IMR-90 (cell line): ENCODE measurements around the gene WNK4. TPM values are rescaled to one million over a fixed set of nuclear protein-coding genes. Genes with fewer than 3 reads are reported as not detected.

Experiments
- ATAC-seq: fragments of 200-7000 bp; cut with Tn5 transposase; 2 replicates; pipeline ENCODE4 v1.9.1; 2020; ENCODE audit warnings: low read depth, mild to moderate bottlenecking, moderate library complexity
- BruUV-seq: library from RNA; stranded (reverse); fragments of 400-500 nt; replicated peaks from 2 replicates; lab custom pipeline; 2021; lab: Mats Ljungman, UMichigan
- CTCF ChIA-PET: fragments of 300-600 bp; formaldehyde crosslinking; extraction: SDS; loops from one replicate; lab custom pipeline; 2021; ENCODE audit warnings: antibody characterized with exemption; lab: Yijun Ruan, JAX
- POLR2A ChIA-PET: fragments of 300-600 bp; sonication (Branson Sonifier 250); formaldehyde crosslinking; loops from one replicate; lab custom pipeline; 2022; ENCODE audit warnings: antibody characterized with exemption; ENCODE audit not compliant: unreplicated experiment; lab: Charles Lee
- DNase-seq: peaks from one replicate; pipeline ENCODE4 v3.0.0; 2013
- H2AFZ ChIP-seq: replicated peaks from 2 replicates; pipeline ENCODE3; 2013; ENCODE audit warnings: low read length, mild to moderate bottlenecking; ENCODE audit not compliant: poor library complexity
- H2AK5ac ChIP-seq: 2 replicates; pipeline ENCODE4 v1.6.1; 2013; ENCODE audit warnings: low read depth, low read length, inconsistent platforms
- H2AK9ac ChIP-seq: replicated peaks from 2 replicates; pipeline ENCODE3; 2013; ENCODE audit warnings: mild to moderate bottlenecking, low read depth, low read length, moderate library complexity; ENCODE audit not compliant: poor library complexity
- H2BK120ac ChIP-seq: 2 replicates; pipeline ENCODE4 v1.6.1; 2013; ENCODE audit warnings: low read depth, low read length, inconsistent platforms
- H2BK15ac ChIP-seq: 3 replicates; pipeline ENCODE4 v1.6.1; 2013; ENCODE audit warnings: low read depth, low read length, inconsistent platforms
- H2BK20ac ChIP-seq: 2 replicates; pipeline ENCODE4 v1.6.1; 2013; ENCODE audit warnings: low read depth, mild to moderate bottlenecking, inconsistent platforms, low read length, moderate library complexity
- H2BK5ac ChIP-seq: 2 replicates; pipeline ENCODE4 v1.6.1; 2013; ENCODE audit warnings: mild to moderate bottlenecking, low read depth, low read length, inconsistent platforms; ENCODE audit not compliant: poor library complexity, severe bottlenecking
- H3K14ac ChIP-seq: replicated peaks from 2 replicates; pipeline ENCODE4 v1.6.1; 2013; ENCODE audit warnings: low read depth, low read length, inconsistent platforms
- H3K18ac ChIP-seq: 2 replicates; pipeline ENCODE4 v1.6.1; 2013; ENCODE audit warnings: low read depth, low read length, control low read depth
- H3K23ac ChIP-seq: 2 replicates; pipeline ENCODE4 v1.6.1; 2013; ENCODE audit warnings: low read depth, low read length, inconsistent platforms
- H3K27ac ChIP-seq: 2 replicates; pipeline ENCODE4 v1.5.1; 2013; ENCODE audit warnings: mild to moderate bottlenecking, control low read depth, low read length; ENCODE audit not compliant: insufficient read depth
- H3K27me3 ChIP-seq: 2 replicates; pipeline ENCODE4 v1.6.1; 2013; ENCODE audit warnings: low read length; ENCODE audit not compliant: control insufficient read depth, insufficient read depth
- H3K36me3 ChIP-seq: 2 replicates; pipeline ENCODE4 v1.6.1; 2013; ENCODE audit warnings: low read length, mixed read lengths; ENCODE audit not compliant: control insufficient read depth, insufficient read depth
- H3K4ac ChIP-seq: 2 replicates; pipeline ENCODE4 v1.6.1; 2013; ENCODE audit warnings: low read depth, low read length, inconsistent platforms
- H3K4me1 ChIP-seq: 2 replicates; pipeline ENCODE4 v1.6.1; 2013; ENCODE audit warnings: low read length, mixed read lengths; ENCODE audit not compliant: control insufficient read depth, insufficient read depth
- H3K4me2 ChIP-seq: 2 replicates; pipeline ENCODE4 v1.6.1; 2013; ENCODE audit warnings: low read depth, mild to moderate bottlenecking, control low read depth, low read length, moderate library complexity
- H3K4me3 ChIP-seq: 2 replicates; pipeline ENCODE4 v1.5.1; 2013; ENCODE audit warnings: low read depth, mild to moderate bottlenecking, control low read depth, low read length, moderate library complexity; ENCODE audit not compliant: insufficient read depth
- H3K56ac ChIP-seq: 2 replicates; pipeline ENCODE4 v1.6.1; 2013; ENCODE audit warnings: low read length, inconsistent platforms; ENCODE audit not compliant: insufficient read depth; ENCODE audit errors: extremely low read depth
- H3K79me1 ChIP-seq, 2 experiments: 2 replicates each; pipeline ENCODE4 v1.6.1; 2013; ENCODE audit warnings: low read length in 2 of 2, inconsistent platforms in 1 of 2, low read depth in 1 of 2
- H3K9ac ChIP-seq: 2 replicates; pipeline ENCODE4 v1.6.1; 2013; ENCODE audit warnings: low read depth, low read length, control low read depth
- H3K9me1 ChIP-seq: 2 replicates; pipeline ENCODE4 v1.6.1; 2013; ENCODE audit warnings: low read length, inconsistent platforms; ENCODE audit not compliant: insufficient read depth
- H3K9me3 ChIP-seq: 2 replicates; pipeline ENCODE4 v1.6.1; 2013; ENCODE audit warnings: low read length; ENCODE audit not compliant: control insufficient read depth, insufficient read depth
- H4K20me1 ChIP-seq: 2 replicates; pipeline ENCODE4 v1.6.1; 2013; ENCODE audit warnings: low read length, inconsistent platforms; ENCODE audit not compliant: insufficient read depth
- H4K5ac ChIP-seq: 2 replicates; pipeline ENCODE4 v1.6.1; 2013; ENCODE audit warnings: mild to moderate bottlenecking, low read depth, low read length, control low read depth
- H4K8ac ChIP-seq, 2 experiments: 2 replicates each; pipeline ENCODE4 v1.6.1; 2013; ENCODE audit warnings: low read depth in 2 of 2, low read length in 2 of 2, control low read depth in 1 of 2, inconsistent platforms in 1 of 2
- H4K91ac ChIP-seq: 2 replicates; pipeline ENCODE4 v1.6.1; 2013; ENCODE audit warnings: low read depth, low read length, inconsistent platforms; ENCODE audit not compliant: insufficient read depth
- CEBPB ChIP-seq: IDR thresholded peaks from 2 replicates; pipeline ENCODE4 v1.6.1; 2012; ENCODE audit warnings: low read depth, low read length, improper control_type of control experiment
- WGBS, 2 experiments: methylation state at CpG; one replicate each; pipeline versions ENCODE4 v1.1.5 to v1.1.7; 2013; ENCODE audit warnings: missing lambda C conversion rate in 2 of 2; ENCODE audit not compliant: insufficient read length in 1 of 2; ENCODE audit errors: extremely low coverage in 2 of 2; 5-methylcytosine and 5-hydroxymethylcytosine counted together
- dilution Hi-C: fragments of 300-500 bp; cut with HindIII; formaldehyde crosslinking; loops from one replicate; pipeline ENCODE4 v1.14.3; 2018; ENCODE audit warnings: low sequenced_read_pairs; ENCODE audit not compliant: unreplicated experiment
- in situ Hi-C: fragments of 300-500 bp; cut with MboI; formaldehyde crosslinking; loops from 3 replicates; pipeline ENCODE4 v1.14.3; 2019; ENCODE audit warnings: low sequenced_read_pairs, inconsistent platforms, mixed read lengths
- intact Hi-C: fragments of 100-400 bp; cut with micrococcal nuclease; formaldehyde crosslinking; loops from 2 replicates; pipeline ENCODE4 v1.10.0; 2022
- polyA plus RNA-seq, 3 experiments: library from polyadenylated mRNA; depleted of rRNA; stranded (reverse); fragments of >200 nt; gene quantifications; 2 replicates each; pipeline ENCODE4 v1.2.3, GENCODE V29; 2012; ENCODE audit warnings: low replicate concordance in 1 of 3
- total RNA-seq: library from RNA; depleted of rRNA; stranded (reverse); fragments of >200 nt; gene quantifications from 2 replicates; pipeline ENCODE4 v1.2.3, GENCODE V29; 2012
- TF ChIP-seq, protein P1 (sequence below): fragments of 150-350 bp; IDR thresholded peaks from 2 replicates; pipeline ENCODE4 v1.6.1; 2017; ENCODE audit warnings: mild to moderate bottlenecking, antibody characterized with exemption, low read length, low read depth

Gene WNK4
- total and polyA plus RNA-seq, 2 of the 4 experiments (the other 2 are of a cell fraction): 1.3 to 15.1 TPM

- DNase-seq: no peak
- no peaks in the 10 kb centered on the region for H3K79me1 ChIP-seq
- peak within 1 kb of the TSS; percentile 34 for H3K4me3 ChIP-seq
- peak within 1 kb of the TSS; percentile 75; the same call in 1 of the 2 replicates for H3K23ac ChIP-seq
- 0 out of 2 replicates have a peak within 1 kb of the TSS, but pooled peaks have one; percentile 3 for H2AK5ac ChIP-seq
- POLR2A ChIA-PET: interaction anchor here (0.7 kb wide), 1 partner anchor 242 kb away, joined by 3 read pairs; no protein-coding TSS in a partner anchor
- BruUV-seq: no TSS peak
- H4K5ac ChIP-seq: no peak within 1 kb of the TSS
- no peak within 1 kb of the TSS; the same call in 1 of the 2 replicates for H3K4ac ChIP-seq
- peak within 1 kb of the TSS; percentile 42 for H2AK9ac ChIP-seq
- no peak within 1 kb of the TSS for H3K18ac ChIP-seq
- no peak within 1 kb of the TSS for H2BK20ac ChIP-seq
- no peak within 1 kb of the TSS for H4K8ac ChIP-seq
- no peak within 1 kb of the TSS for H4K91ac ChIP-seq
- no peak within 1 kb of the TSS for H3K56ac ChIP-seq
- no peak within 1 kb of the TSS for H3K9ac ChIP-seq
- peaks cover 48% of the 10 kb centered on the region for H3K27me3 ChIP-seq
- H2BK15ac ChIP-seq: no peak within 1 kb of the TSS
- H3K9me1 ChIP-seq: no peaks in the 10 kb centered on the region
- H3K4me1 ChIP-seq: no peaks in the 10 kb centered on the region
- CTCF ChIA-PET: interaction anchor here (0.6 to 3.5 kb wide), 2 partner anchors 13 to 87 kb away, joined by 3 to 12 read pairs; no protein-coding TSS in a partner anchor
- H2BK120ac ChIP-seq: no peak within 1 kb of the TSS
- no peaks in the 10 kb centered on the region for H4K20me1 ChIP-seq
- H3K9me3 ChIP-seq: no peaks in the 10 kb centered on the region
- TF ChIP-seq CEBPB: no peak
- TF ChIP-seq, protein P1, sequence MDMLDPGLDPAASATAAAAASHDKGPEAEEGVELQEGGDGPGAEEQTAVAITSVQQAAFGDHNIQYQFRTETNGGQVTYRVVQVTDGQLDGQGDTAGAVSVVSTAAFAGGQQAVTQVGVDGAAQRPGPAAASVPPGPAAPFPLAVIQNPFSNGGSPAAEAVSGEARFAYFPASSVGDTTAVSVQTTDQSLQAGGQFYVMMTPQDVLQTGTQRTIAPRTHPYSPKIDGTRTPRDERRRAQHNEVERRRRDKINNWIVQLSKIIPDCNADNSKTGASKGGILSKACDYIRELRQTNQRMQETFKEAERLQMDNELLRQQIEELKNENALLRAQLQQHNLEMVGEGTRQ: peak; percentile 13; the same call in 1 of the 2 replicates
- intact Hi-C loops (loop anchor here (5.0 kb wide), 2 partner anchors 61 to 184 kb away; partner anchors contain the start of genes BECN1 and PSMC3IP), in situ Hi-C loops (no loop called here), dilution Hi-C loops (no loop called here)
- no peak within 1 kb of the TSS; the same call in 1 of the 2 replicates for H3K14ac ChIP-seq
- 4% methylated on average over 9 of the region's 92 CpGs; no CpG with 5 or more reads in 1 of the 2 experiments for whole genome bisulfite sequencing, 2 experiments
- peak; percentile 78 for ATAC-seq
- H3K27ac ChIP-seq: no peak within 1 kb of the TSS
- H2BK5ac ChIP-seq: no peak within 1 kb of the TSS
- no peaks in the 10 kb centered on the region for H3K36me3 ChIP-seq
- peak within 1 kb of the TSS; percentile 87 for H2AFZ ChIP-seq
- peak within 1 kb of the TSS; percentile 74 for H3K4me2 ChIP-seq
Measured at GRCh38 chr17:42760652-42761581, 19.5 kb upstream of the WNK4 start, which contains the start of gene RAMP2. TSS of gene RAMP2 (plus strand) at chr17:42761227. CDS start at chr17:42761262, 35 bp downstream.
